NCI-H2196 (cell line): ENCODE results near the gene CEP43.

Experiments
- DNase-seq: peaks from one replicate; lab custom pipeline; 2025; ENCODE audit not compliant: unreplicated experiment; lab: John Stamatoyannopoulos, UW

CEP43 gene

DNA sequence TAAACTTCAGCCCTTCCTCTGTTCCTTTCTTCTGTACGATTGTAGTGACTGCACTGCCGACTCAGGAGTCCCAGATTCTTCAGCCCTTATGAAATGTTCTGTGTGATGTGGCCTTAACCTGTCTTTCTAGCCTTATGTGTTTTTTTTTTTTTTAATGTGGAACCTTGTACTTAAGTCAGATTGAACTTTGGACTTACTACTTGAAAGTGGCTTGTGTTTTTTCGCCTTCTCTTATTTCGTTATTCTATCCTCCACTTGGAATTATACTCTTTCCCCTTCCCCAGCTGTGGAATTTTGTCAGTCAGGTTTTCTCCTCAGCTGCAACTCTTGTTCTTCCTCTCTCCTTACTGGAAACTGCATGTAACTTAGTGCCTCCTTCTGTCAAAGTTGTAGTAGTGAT lies 8.8 kb downstream of the CEP43 start:
- no peak for DNase-seq

GRCh38 chr6:167013067-167013466 lies 13.9 kb downstream of the CEP43 start:
- DNase-seq = no peak

DNA sequence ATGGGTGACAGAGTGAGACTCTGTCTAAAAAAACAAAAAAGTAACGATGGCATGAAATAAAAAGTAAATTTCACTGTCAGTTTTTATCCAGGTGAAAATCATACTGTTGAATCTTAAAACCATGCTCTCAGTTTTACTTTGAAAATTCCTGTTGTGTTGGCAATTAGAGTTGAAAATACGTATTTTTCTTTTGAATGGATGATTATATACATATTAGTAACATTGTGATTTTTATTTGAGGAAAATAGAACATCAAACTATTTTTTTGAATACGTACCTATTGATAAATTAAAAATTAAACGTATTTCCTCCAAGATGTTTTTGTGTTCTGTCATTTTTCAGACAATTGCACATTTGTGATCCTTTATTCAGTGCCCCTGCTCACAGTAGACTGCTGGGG lies 14.7 kb downstream of the CEP43 start:
- no peak for DNase-seq

- DNase-seq = no peak
Observed at GRCh38 chr6:167015302-167015701, 16.1 kb downstream of the CEP43 start.

GRCh38 chr6:167020206-167020605 lies 21.0 kb downstream of the CEP43 start:
- DNase-seq = no peak

GRCh38 chr6:167027308-167027707 lies 28.1 kb downstream of the CEP43 start:
- no peak for DNase-seq

DNA sequence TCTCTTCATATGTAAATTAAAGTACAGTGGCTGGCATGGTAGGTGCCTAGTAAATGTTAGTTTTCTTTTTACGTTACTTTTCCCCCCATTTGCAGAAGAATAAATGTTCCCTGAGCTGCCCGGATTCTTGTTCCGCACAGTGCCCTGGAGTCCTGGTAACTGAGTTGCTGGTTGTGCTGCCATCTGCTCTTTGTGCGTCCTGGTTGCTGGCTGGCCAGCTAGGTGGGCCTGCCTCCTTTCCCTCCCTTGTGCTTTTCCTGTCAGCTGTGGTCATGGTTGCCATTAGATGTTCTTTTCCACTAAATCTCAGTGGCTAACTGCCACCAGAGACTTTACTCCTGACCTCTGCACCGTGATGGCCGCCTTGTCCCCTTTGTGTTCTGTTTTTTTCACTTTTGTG lies 28.6 kb downstream of the CEP43 start:
- DNase-seq = no peak

- no peak for DNase-seq
Observed at GRCh38 chr6:167030222-167031072, 31.2 kb downstream of the CEP43 start.

GRCh38 chr6:167031082-167031709 lies 32.0 kb downstream of the CEP43 start:
- DNase-seq = no peak

- DNase-seq = no peak
Observed at GRCh38 chr6:167034056-167034455, 34.9 kb downstream of the CEP43 start.

GRCh38 chr6:167037762-167038161 lies 38.6 kb downstream of the CEP43 start:
- no peak for DNase-seq

GRCh38 chr6:167044696-167045095 lies 45.5 kb downstream of the CEP43 start:
- no peak for DNase-seq

DNA sequence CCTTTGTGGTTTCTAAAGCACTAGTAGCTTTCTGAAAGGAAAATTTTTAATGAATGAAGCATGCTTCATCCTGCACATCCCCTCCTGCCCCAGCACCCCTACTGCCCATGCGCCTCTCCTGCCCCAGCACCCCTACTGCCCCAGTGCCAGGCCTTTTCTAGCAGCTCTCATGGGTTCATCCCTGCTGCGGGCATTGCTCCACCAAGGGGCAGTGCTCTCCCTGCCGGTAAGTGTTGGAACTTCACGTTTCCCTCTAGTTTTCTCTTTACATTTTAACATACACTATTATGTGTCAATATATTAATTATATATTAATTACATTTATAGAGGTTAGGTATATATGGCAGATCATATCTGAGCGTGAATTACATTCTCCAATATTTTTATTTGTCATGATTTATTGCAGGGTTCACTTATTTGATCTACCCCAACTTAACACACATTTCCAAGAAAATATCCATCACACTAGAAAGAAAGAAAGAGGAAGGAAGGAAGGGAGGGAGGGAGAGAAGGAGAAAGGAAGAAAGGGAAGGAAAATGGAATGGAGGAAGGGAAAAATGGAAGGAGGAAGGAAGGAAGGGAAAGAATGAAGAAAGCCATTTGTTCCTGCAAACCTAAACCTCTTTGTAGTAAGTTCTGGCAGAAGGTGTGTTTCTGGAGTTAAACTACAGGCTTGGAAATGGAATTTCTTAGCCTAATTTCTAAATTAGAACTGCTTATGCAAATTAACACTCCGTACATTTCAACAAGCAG lies 46.8 kb downstream of the CEP43 start:
- DNase-seq = no peak

- no peak for DNase-seq
Observed at GRCh38 chr6:167046861-167047495, 47.8 kb downstream of the CEP43 start.

DNA sequence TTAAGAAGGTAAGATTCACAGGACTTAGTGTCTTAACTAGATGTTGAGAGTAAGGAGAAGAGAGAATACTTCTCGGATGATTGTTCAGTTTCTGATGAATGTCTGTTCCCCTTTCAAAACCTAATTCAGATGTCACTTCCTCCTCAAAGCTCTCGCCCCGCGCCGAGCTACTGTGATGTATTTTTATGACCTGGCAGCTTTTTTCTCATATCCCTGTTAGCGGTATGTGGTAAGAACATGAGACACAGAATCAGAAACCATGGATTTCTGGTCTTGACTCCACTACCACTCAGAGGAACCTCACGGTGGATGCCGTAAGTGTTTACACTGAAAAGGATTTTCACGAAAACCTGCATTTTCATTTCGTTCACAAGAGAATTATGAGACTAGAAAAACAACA lies 48.4 kb downstream of the CEP43 start:
- DNase-seq = no peak
